Esophagus muscularis mucosa (tissue), 4 donors: ENCODE data around the gene NFIB. TPM values are rescaled to one million over a fixed set of nuclear protein-coding genes. Genes with fewer than 3 reads are reported as not detected.

Experiments
- DNase-seq: peaks from one replicate; pipeline ENCODE4 v3.0.0-alpha.2; 2017; ENCODE audit errors: extremely low spot score
- H3K27ac ChIP-seq, 4 donors: fragments of 200-600 bp; sonication (generic); replicated peaks in 1 of 4; 1 replicate in 3 of 4; 2 replicates in 1 of 4; pipeline ENCODE4 v1.5.1; 2016 to 2019; ENCODE audit warnings: mild to moderate bottlenecking in 1 of 4
- H3K27me3 ChIP-seq, 4 donors: fragments of 200-600 bp; sonication (generic); one replicate each; pipeline versions ENCODE4 v1.5.1 to v1.6.0; 2016 to 2019
- H3K36me3 ChIP-seq, 4 donors: fragments of 200-600 bp; sonication (generic); one replicate each; pipeline ENCODE4 v1.5.1; 2016 to 2019
- H3K4me1 ChIP-seq, 4 donors: fragments of 200-600 bp; sonication (generic); one replicate each; pipeline ENCODE4 v1.5.1; 2016 to 2019
- H3K4me3 ChIP-seq, 4 donors: fragments of 200-600 bp; sonication (generic); 1 replicate in 2 of 4; 2 replicates in 2 of 4; pipeline ENCODE4 v1.5.1; 2016 to 2019; ENCODE audit warnings: mild to moderate bottlenecking in 4 of 4, moderate library complexity in 1 of 4
- H3K9me3 ChIP-seq, 4 donors: fragments of 200-600 bp; sonication (generic); 1 replicate in 3 of 4; 2 replicates in 1 of 4; pipeline ENCODE4 v1.5.1; 2016 to 2019
- EP300 ChIP-seq: sonication (generic); formaldehyde crosslinking; IDR thresholded peaks from one replicate; pipeline ENCODE4 v1.6.1; 2017; ENCODE audit warnings: antibody characterized with exemption
- POLR2A ChIP-seq: fragments of 450-650 bp; IDR thresholded peaks from one replicate; pipeline ENCODE4 v1.6.1; 2017; ENCODE audit warnings: antibody characterized with exemption, moderate library complexity, mild to moderate bottlenecking, low read depth
- POLR2AphosphoS5 ChIP-seq, 2 donors: sonication (generic); formaldehyde crosslinking; IDR thresholded peaks; one replicate each; pipeline ENCODE4 v1.6.1; 2017; ENCODE audit warnings: antibody characterized with exemption in 2 of 2
- WGBS: methylation state at CpG from one replicate; pipeline ENCODE4 v1.1.5; 2018; 5-methylcytosine and 5-hydroxymethylcytosine counted together
- intact Hi-C: fragments of 100-400 bp; cut with DNase I; formaldehyde crosslinking; loops from one replicate; pipeline ENCODE4 v1.15.1; 2023
- total RNA-seq, 4 donors: library from RNA; depleted of rRNA; stranded (reverse); fragments of >200 nt; gene quantifications; one replicate each; pipeline versions ENCODE4 v1.1.0 to v1.2.1, GENCODE V29; 2016
- TF ChIP-seq, protein P1 (sequence below), 3 experiments: fragments of 200-600 bp in 2 of 3; fragments of 450-650 bp in 1 of 3; sonication (generic) in 2 of 3; IDR thresholded peaks; one replicate each; pipeline ENCODE4 v1.5.1; 2017 to 2019; ENCODE audit warnings: antibody characterized with exemption in 3 of 3, mild to moderate bottlenecking in 2 of 3, moderate library complexity in 1 of 3

The NFIB gene
- total RNA-seq, 4 donors from 2014 or later: 38.1 to 64.4 (median 55.8) TPM

DNA sequence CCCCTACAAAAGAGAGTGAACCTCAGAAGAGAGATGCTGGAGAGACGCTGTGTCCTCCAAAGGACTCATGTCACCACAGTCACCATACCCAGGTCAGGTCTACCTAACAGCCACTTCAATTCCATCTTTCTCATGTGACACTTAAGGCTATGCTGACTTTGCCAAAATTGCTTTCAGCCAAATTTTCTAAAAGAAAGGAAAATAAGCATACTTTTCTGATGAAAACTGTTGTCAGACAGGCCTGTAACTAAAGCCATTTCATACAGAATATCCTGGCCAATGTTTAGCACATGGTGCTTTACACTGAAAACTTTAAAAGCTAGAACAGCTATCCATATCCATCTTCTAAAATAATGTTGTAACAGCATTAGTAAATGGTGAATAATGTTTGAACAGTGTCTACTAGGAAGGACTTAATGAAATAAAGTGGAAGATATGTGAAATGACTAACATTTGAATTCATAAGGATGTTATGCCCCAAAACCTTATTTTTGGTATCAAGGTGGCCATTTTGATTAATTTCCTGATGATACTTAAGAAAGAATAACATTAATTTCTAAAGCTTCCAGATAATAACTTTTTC lies 97.2 kb downstream of the NFIB start:
- Histone ChIP-seq H3K27me3 (no peaks in the 10 kb centered on the region), H3K9me3 (no peaks in the 10 kb centered on the region), H3K4me3 (no peak overlapping the region), H3K4me1 (peaks cover 54 to 85% (median 68%) of the 10 kb centered on the region in 4 donors), H3K27ac (no peak overlapping the region), H3K36me3 (no peaks in the 10 kb centered on the region)
- no peak for TF ChIP-seq EP300
- TF ChIP-seq POLR2AphosphoS5 (IDR thresholded peaks at IDR 0.05): no peak
- TF ChIP-seq, protein P1, sequence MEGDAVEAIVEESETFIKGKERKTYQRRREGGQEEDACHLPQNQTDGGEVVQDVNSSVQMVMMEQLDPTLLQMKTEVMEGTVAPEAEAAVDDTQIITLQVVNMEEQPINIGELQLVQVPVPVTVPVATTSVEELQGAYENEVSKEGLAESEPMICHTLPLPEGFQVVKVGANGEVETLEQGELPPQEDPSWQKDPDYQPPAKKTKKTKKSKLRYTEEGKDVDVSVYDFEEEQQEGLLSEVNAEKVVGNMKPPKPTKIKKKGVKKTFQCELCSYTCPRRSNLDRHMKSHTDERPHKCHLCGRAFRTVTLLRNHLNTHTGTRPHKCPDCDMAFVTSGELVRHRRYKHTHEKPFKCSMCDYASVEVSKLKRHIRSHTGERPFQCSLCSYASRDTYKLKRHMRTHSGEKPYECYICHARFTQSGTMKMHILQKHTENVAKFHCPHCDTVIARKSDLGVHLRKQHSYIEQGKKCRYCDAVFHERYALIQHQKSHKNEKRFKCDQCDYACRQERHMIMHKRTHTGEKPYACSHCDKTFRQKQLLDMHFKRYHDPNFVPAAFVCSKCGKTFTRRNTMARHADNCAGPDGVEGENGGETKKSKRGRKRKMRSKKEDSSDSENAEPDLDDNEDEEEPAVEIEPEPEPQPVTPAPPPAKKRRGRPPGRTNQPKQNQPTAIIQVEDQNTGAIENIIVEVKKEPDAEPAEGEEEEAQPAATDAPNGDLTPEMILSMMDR (IDR thresholded peaks at IDR 0.05): no peak
- no peak for TF ChIP-seq POLR2A
- no CpG with 5 or more reads among the region's 1 CpG for WGBS
- DNase-seq: no peak
- intact Hi-C loops: no loop called here

DNA sequence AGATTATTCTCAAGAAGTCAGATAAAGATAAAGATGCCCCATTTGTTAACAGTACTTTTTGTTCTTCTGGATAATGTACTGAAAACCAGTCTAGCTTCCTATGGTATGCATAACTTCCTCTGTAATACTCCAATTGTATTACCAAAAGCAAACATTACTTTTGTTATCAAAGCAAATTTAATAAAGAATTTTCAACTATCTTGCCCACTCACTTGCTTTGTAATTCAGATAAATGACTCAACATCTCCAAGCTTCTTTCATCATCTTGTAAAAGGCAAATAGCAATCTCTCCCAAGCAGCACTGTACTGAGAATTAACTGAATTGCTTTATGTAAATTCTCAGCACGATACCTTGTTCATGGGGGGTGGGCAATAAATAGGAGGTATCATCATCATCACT lies 98.3 kb downstream of the NFIB start:
- no peaks in the 10 kb centered on the region for H3K27me3 ChIP-seq
- WGBS: 93% methylated on average over 1 of the region's 1 CpG
- peaks cover 50 to 85% (median 64%) of the 10 kb centered on the region in 4 donors for H3K4me1 ChIP-seq
- DNase-seq: no peak
- TF ChIP-seq POLR2A (no peak), POLR2AphosphoS5 (IDR thresholded peaks at IDR 0.05) (no peak), EP300 (no peak)
- TF ChIP-seq, protein P1 (IDR thresholded peaks at IDR 0.05): no peak
- H3K36me3 ChIP-seq: no peaks in the 10 kb centered on the region
- no peaks in the 10 kb centered on the region for H3K9me3 ChIP-seq
- no peak overlapping the region for H3K27ac ChIP-seq
- intact Hi-C loops: no loop called here
- no peak overlapping the region for H3K4me3 ChIP-seq

DNA sequence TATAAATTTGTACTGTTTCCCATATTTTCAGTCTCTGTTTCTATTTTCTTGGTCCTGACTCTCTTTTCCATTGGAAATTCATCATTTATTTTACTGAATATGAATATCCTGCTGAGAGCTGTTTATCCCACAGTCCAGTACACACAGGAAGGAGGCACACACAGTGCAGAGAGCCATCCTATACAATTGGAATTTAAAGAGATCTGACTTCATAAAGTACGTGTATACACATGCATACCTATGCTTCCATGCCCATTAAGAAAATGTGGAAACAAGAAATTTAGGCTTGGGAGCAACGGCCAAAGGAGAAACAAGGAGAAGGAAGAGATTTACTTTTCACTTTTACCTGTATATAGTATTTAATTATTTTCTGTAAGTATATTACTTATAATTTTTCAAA lies 99.2 kb downstream of the NFIB start:
- Histone ChIP-seq H3K4me3 (no peak overlapping the region), H3K9me3 (no peaks in the 10 kb centered on the region), H3K4me1 (peaks cover 41 to 84% (median 59%) of the 10 kb centered on the region in 4 donors), H3K36me3 (no peaks in the 10 kb centered on the region), H3K27me3 (no peaks in the 10 kb centered on the region), H3K27ac (no peak overlapping the region)
- intact Hi-C loops: no loop called here
- TF ChIP-seq POLR2A (no peak), EP300 (no peak), POLR2AphosphoS5 (IDR thresholded peaks at IDR 0.05) (no peak)
- TF ChIP-seq, protein P1 (IDR thresholded peaks at IDR 0.05): no peak
- WGBS: 70% methylated on average over 2 of the region's 2 CpGs
- DNase-seq: no peak

DNA sequence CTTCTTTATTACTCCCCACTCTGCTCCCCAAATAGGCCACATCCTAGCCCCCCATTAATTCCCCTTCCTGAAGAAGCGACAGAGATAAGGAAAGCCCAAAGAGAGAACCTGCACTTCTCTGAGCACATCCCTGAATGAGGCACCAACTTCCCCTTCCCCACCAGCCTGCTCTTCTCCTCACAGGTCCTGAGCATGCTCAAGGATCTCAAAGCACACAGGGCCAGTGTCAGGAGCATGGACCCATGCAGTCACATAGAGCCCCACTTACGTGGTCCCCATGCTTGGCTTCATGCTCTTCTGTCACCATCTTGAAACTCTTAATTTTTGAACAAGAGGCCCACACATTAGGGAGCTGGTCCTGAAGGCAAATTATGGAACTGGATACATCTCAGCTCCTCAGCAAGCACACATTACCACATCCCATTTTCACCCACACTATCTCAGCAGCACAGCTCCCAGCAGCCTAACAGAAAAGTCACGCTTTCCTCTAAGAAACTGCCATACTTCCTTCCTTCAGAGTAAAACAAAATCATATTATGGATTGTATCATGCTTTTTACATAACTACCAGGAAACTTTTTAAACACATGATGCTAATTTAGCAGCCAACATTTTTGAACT lies 99.8 kb downstream of the NFIB start:
- DNase-seq: no peak
- Histone ChIP-seq H3K27me3 (no peaks in the 10 kb centered on the region), H3K27ac (no peak overlapping the region), H3K4me3 (no peak overlapping the region), H3K36me3 (no peaks in the 10 kb centered on the region), H3K9me3 (no peaks in the 10 kb centered on the region), H3K4me1 (peaks cover 41 to 86% (median 57%) of the 10 kb centered on the region in 4 donors)
- intact Hi-C loops: no loop called here
- WGBS: 92% methylated on average over 3 of the region's 3 CpGs
- TF ChIP-seq, protein P1 (IDR thresholded peaks at IDR 0.05): no peak
- TF ChIP-seq EP300 (no peak), POLR2A (no peak), POLR2AphosphoS5 (IDR thresholded peaks at IDR 0.05) (no peak)
